ENCODE measurements around the gene ACOX3.
A peak's percentile ranks its signal among the peaks of the same experiment; 100 is the strongest.
"Not testable (repeated sequence)": the region's sequence is repeated elsewhere in the genome, so short reads cannot be mapped to it uniquely, and the experiment has no call there.

ACOX3 gene

GRCh38 chr4:8349664-8350236 lies 90.8 kb downstream of the ACOX3 start:
- TF ChIP-seq, protein P1, sequence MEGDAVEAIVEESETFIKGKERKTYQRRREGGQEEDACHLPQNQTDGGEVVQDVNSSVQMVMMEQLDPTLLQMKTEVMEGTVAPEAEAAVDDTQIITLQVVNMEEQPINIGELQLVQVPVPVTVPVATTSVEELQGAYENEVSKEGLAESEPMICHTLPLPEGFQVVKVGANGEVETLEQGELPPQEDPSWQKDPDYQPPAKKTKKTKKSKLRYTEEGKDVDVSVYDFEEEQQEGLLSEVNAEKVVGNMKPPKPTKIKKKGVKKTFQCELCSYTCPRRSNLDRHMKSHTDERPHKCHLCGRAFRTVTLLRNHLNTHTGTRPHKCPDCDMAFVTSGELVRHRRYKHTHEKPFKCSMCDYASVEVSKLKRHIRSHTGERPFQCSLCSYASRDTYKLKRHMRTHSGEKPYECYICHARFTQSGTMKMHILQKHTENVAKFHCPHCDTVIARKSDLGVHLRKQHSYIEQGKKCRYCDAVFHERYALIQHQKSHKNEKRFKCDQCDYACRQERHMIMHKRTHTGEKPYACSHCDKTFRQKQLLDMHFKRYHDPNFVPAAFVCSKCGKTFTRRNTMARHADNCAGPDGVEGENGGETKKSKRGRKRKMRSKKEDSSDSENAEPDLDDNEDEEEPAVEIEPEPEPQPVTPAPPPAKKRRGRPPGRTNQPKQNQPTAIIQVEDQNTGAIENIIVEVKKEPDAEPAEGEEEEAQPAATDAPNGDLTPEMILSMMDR (conservative IDR thresholded peaks at IDR 0.05), result no peak

DNA sequence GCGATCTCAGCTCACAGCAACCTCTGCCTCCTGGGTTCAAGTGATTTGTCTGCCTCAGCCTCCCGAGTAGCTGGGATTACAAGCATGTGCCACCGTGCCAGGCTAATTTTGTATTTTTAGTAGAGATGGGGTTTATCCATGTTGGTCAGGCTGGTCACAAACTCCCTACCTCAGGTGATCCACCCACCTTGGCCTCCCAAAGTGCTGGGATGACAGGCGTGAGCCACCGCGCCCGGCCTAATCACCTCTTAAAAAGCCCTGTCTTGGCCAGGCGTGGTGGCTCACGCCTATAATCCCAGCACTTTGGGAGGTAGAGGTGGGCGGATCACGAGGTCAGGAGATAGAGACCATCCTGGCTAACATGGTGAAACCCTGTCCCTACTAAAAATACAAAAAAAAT lies 91.3 kb downstream of the ACOX3 start:
- not testable (repeated sequence) for H3K27ac ChIP-seq

More at GRCh38 chr4:8349664-8350236, 90.8 kb downstream of the ACOX3 start:
- H3K27ac ChIP-seq, result peak overlapping the region; percentile 82

GRCh38 chr4:8348071-8348470 lies 92.5 kb downstream of the ACOX3 start:
- no peak overlapping the region for H3K27ac ChIP-seq
- TF ChIP-seq ZFX (IDR thresholded peaks at IDR 0.05), result no peak
- TF ChIP-seq, protein P1 (conservative IDR thresholded peaks at IDR 0.05), result no peak

DNA sequence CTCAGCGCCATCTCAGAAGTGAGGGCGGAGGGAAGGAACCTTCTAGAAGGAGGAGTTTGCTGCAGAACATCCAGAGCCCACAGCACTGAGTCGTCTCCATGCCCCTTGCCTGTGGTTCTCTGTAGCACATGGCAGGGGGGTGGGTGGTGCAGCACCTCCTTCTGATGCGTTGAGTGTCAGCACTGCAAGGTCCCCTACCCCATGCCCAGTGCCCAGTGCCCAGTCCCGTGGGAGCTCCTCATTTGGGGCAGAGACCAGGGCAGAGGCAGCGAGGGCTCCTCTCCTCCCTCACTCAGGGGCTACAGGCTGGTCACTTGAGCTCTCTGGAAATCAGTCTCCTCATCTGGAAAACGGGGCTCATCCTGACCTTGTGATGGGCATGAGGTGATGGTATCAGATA lies 92.9 kb downstream of the ACOX3 start:
- no peak for TF ChIP-seq ZFX (IDR thresholded peaks at IDR 0.05)
- TF ChIP-seq, protein P1 (conservative IDR thresholded peaks at IDR 0.05), result no peak
- H3K27ac ChIP-seq, result no peak overlapping the region

DNA sequence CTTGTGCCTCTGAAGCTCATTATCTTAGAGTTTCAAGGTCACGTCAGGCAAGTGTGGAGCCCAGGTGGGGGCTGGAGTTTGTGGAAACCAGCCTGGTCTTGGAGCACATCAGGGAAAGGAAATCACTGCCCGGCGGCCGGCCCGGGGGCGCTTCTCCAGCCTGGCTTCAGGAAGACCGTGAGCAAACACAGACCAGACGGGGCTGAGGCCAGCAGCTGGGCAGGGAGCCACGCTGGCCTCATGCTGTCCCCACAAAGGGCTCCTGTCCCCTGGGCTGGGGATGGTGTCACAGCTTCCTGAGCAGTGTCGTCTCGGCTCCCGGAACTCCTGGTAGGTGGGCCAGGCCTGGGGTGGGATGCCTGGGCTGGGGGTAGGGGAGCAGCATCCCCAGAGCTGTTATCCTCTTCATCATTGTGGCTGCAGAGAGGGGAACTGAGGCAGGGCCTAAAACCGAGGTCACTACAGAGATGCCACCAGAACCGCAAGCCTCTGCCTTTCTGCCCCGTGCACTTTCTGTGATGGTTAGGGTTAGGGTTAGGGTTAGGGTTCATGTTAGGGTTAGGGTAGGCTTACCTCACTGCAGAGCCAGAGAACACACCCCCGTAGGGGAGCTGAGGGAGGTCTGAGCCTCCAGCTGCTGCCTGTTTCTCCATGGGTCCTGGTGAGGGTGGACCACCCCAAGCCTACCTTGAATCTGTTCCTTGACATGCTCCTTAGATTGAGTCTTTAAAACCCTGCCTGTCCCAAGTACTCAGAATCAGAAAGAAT lies 93.5 kb downstream of the ACOX3 start:
- TF ChIP-seq ZFX (IDR thresholded peaks at IDR 0.05), result no peak
- TF ChIP-seq, protein P1 (conservative IDR thresholded peaks at IDR 0.05), result no peak
- H3K27ac ChIP-seq, result no peak overlapping the region

- no peak for TF ChIP-seq ZFX (IDR thresholded peaks at IDR 0.05)
- TF ChIP-seq, protein P1 (conservative IDR thresholded peaks at IDR 0.05), result no peak
- H3K27ac ChIP-seq, result no peak overlapping the region
These were observed 94.3 kb downstream of the ACOX3 start for GRCh38 chr4:8345946-8346814.

GRCh38 chr4:8345053-8345945 lies 95.2 kb downstream of the ACOX3 start:
- no peak for TF ChIP-seq ZFX (IDR thresholded peaks at IDR 0.05)
- TF ChIP-seq, protein P1 (conservative IDR thresholded peaks at IDR 0.05), result no peak
- H3K27ac ChIP-seq, result no peak overlapping the region
